ENCODE results near the gene CYP4F12. TPM values are rescaled to one million over a fixed set of nuclear protein-coding genes. Genes with fewer than 3 reads are reported as not detected.

Gene CYP4F12
- total RNA-seq, 1 experiment from 2014 or later = not detected

- Histone ChIP-seq H3K4me1 (ENCODE audit: insufficient read depth, low read length) (no peaks in the 10 kb centered on the region), H3K23ac (ENCODE audit: insufficient read length, low read depth, low read length) (no peak overlapping the region), H3K79me1 (ENCODE audit: insufficient read depth, low read depth, low read length, poor library complexity, severe bottlenecking) (no peaks in the 10 kb centered on the region), H3K23me2 (ENCODE audit: insufficient read length, low read depth, low read length, poor library complexity, severe bottlenecking) (no peaks in the 10 kb centered on the region), H4K20me1 (ENCODE audit: control insufficient read depth, insufficient read depth, insufficient read length) (no peaks in the 10 kb centered on the region), H2BK120ac (ENCODE audit: low read depth, low read length, poor library complexity, severe bottlenecking) (no peak overlapping the region), H2AFZ (ENCODE audit: low read length) (no peak overlapping the region), H4K5ac (ENCODE audit: insufficient read length, low read depth, low read length) (no peak overlapping the region), H2AK5ac (ENCODE audit: insufficient read length, low read length) (no peak overlapping the region), H2BK15ac (ENCODE audit: low read depth, low read length) (no peak overlapping the region), H3K79me2 (ENCODE audit: insufficient read depth, low read length) (no peaks in the 10 kb centered on the region), H2BK20ac (ENCODE audit: low read depth, low read length, poor library complexity, severe bottlenecking) (no peak overlapping the region), H3K14ac (ENCODE audit: insufficient read depth, low read length) (no peak overlapping the region), H4K91ac (ENCODE audit: insufficient read length, low read depth, low read length) (no peak overlapping the region), H3K27me3 (ENCODE audit: insufficient read depth, low read length) (no peaks in the 10 kb centered on the region), H3K27ac (ENCODE audit: insufficient read length, low read depth, low read length) (no peak overlapping the region), H3T11ph (ENCODE audit: low read length) (no peak overlapping the region), H2BK5ac (ENCODE audit: insufficient read length, low read length) (no peak overlapping the region), H3K4me2 (ENCODE audit: insufficient read depth, insufficient read length, low read length) (no peak overlapping the region), H3K9me3 (ENCODE audit: control insufficient read depth, low read depth, low read length) (peaks cover 68% of the 10 kb centered on the region), H2BK12ac (ENCODE audit: insufficient read length, low read depth, low read length) (no peak overlapping the region), H4K8ac (replicated peaks; ENCODE audit: insufficient read length, low read depth, low read length) (no peak overlapping the region), H3K4ac (ENCODE audit: low read depth, low read length) (no peak overlapping the region), H3K56ac (ENCODE audit: insufficient read length, low read depth, low read length) (no peak overlapping the region), H3K9ac (ENCODE audit: extremely low read depth, insufficient read length, low read length) (no peak overlapping the region), H3K18ac (ENCODE audit: insufficient read length, low read depth, low read length) (no peak overlapping the region)
- Mint-ChIP-seq H3K27ac (no peak overlapping the region), H3K9me3 (peaks cover 74 to 83% of the 10 kb centered on the region in 2 experiments), H3K4me3 (no peak overlapping the region), H3K36me3 (ENCODE audit: insufficient read depth in 1 of 3, low read depth in 3 of 3) (peaks cover 5 to 26% (median 9%) of the 10 kb centered on the region in 3 experiments; a peak in 5 of 7 replicates), H3K27me3 (ENCODE audit: low read depth) (no peaks in the 10 kb centered on the region; the same call in none of the 2 replicates), H3K4me1 (no peaks in the 10 kb centered on the region)
- WGBS (ENCODE audit: extremely low coverage, insufficient read length, low lambda C conversion rate) = no CpG with 5 or more reads among the region's 1 CpG
- DNase-seq = no peak
- TF ChIP-seq CTCF (conservative IDR thresholded peaks at IDR 0.05) = no peak
Observed at GRCh38 chr19:15740785-15741184, 67.9 kb downstream of the CYP4F12 start.

Other genes starting within 250 kb of the CYP4F12 start
- gene WIZ, start 223.1 kb upstream of the CYP4F12 start, total RNA-seq (2021) = 33.3 and 33.6 TPM in 2 replicates
- gene RASAL3, start 208.5 kb upstream of the CYP4F12 start, total RNA-seq (2021) = 0.26 and 1.9 TPM in 2 replicates
- gene PGLYRP2, start 193.6 kb upstream of the CYP4F12 start, total RNA-seq (2021) = not detected in 2 replicates
- gene CYP4F22, start 164.6 kb upstream of the CYP4F12 start, total RNA-seq (2021) = not detected in 2 replicates
- not detected in 2 replicates for gene CYP4F8, start 57.9 kb upstream of the CYP4F12 start, total RNA-seq (2021)
- not detected in 2 replicates for gene CYP4F3, start 32.2 kb upstream of the CYP4F12 start, total RNA-seq (2021)
- not detected in 2 replicates for gene OR10H2, start 54.9 kb downstream of the CYP4F12 start, total RNA-seq (2021)
- not detected in 2 replicates for gene OR10H3, start 64.9 kb downstream of the CYP4F12 start, total RNA-seq (2021)
- gene OR10H5, start 114.6 kb downstream of the CYP4F12 start, total RNA-seq (2021) = not detected in 2 replicates
- gene OR10H1, start 142.6 kb downstream of the CYP4F12 start, total RNA-seq (2021) = not detected in 2 replicates
- gene CYP4F2, start 225.0 kb downstream of the CYP4F12 start, total RNA-seq (2021) = not detected in 2 replicates

All from H9 (cell line).